Central memory CD8-positive, alpha-beta T cell (primary cell): ENCODE data around the gene PRG3.

Source experiments
- ATAC-seq: fragments of 150-1000 bp; cut with Tn5 transposase; replicated peaks from 2 replicates; pipeline ENCODE4 v1.10.0; 2022; ENCODE audit warnings: mild to moderate bottlenecking, moderate FRiP score, moderate number of reproducible peaks; ENCODE audit not compliant: poor library complexity, severe bottlenecking; ENCODE audit errors: extremely low read depth
- DNase-seq, 2 donors: peaks; one replicate each; pipeline ENCODE4 v3.0.0; 2021; ENCODE audit warnings: low spot score in 2 of 2
- H3K27ac Mint-ChIP-seq: one replicate; pipeline ENCODE4 v1.8.0; 2022; ENCODE audit warnings: low read depth, mild to moderate bottlenecking, moderate library complexity, mixed read lengths
- H3K27me3 Mint-ChIP-seq: one replicate; pipeline ENCODE4 v1.8.0; 2022; ENCODE audit warnings: mixed read lengths
- H3K36me3 Mint-ChIP-seq: one replicate; pipeline ENCODE4 v1.8.0; 2022; ENCODE audit warnings: mild to moderate bottlenecking, moderate library complexity, mixed read lengths; ENCODE audit not compliant: insufficient read depth
- H3K4me1 Mint-ChIP-seq: one replicate; pipeline ENCODE4 v1.8.0; 2022; ENCODE audit warnings: mixed read lengths
- H3K4me3 Mint-ChIP-seq: one replicate; pipeline ENCODE4 v1.8.0; 2022; ENCODE audit warnings: mild to moderate bottlenecking, moderate library complexity, mixed read lengths
- H3K9me3 Mint-ChIP-seq: one replicate; pipeline ENCODE4 v1.8.0; 2022; ENCODE audit warnings: mixed read lengths

Gene PRG3

DNA sequence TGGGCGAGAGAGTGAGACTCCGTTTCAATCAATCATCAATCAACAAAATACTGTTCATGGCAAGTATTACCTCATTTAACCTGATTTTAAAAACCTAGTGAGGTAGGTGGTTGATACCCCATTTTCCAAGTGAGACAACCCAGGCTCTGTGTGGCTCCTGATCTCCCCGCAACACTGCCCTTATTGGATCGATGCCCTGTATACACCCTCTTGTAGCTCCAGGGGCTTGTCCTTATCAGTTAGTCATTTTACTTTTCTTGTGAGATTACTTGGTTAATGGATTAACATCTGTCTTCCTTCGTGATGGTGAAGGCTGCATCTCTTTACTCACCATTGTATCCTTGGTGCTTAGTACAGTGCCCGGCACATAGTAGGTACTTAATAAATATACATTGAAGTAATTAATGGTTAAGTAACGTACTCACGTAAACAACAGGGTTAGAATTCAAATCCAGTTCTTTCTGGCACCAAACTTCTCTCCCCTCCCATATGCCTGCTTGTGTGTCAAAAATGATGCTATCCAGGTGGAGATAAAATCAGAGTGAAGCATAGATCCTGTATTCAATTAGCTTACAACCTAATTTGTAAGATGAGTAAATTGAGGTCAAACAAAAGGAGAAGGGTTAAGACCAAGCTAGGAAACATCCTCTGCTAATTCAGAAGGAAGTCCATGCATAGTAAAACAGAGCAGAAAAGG, 11.3 kb upstream of the PRG3 start:
- DNase-seq = no peak
- Mint-ChIP-seq H3K4me1 (no peaks in the 10 kb centered on the region), H3K9me3 (no peaks in the 10 kb centered on the region), H3K36me3 (no peaks in the 10 kb centered on the region), H3K4me3 (no peak overlapping the region), H3K27ac (no peak overlapping the region), H3K27me3 (no peaks in the 10 kb centered on the region)
- no peak for ATAC-seq

DNA sequence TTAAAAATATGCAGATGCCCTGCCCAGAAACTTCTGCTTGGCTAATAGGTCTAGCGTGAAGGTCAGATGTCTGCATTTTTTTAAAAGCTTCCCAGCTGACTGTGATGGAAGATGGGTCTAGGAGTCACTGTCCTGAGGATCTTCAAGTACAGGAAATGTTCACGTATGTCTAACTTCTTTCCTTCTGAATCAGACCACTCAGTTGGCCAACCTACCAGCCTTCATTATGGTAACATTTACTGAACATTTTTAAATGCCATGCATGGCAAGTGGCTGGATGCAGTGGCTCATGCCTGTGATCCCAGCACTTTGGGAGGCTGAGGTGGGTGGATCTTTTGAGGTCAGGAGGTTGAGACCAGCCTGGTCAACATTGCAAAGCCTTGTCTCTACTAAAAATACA, 10.6 kb upstream of the PRG3 start:
- no peaks in the 10 kb centered on the region for H3K36me3 Mint-ChIP-seq
- H3K27ac Mint-ChIP-seq = no peak overlapping the region
- no peaks in the 10 kb centered on the region for H3K27me3 Mint-ChIP-seq
- DNase-seq (no peak), ATAC-seq (no peak)
- H3K9me3 Mint-ChIP-seq = no peaks in the 10 kb centered on the region
- H3K4me1 Mint-ChIP-seq = no peaks in the 10 kb centered on the region
- H3K4me3 Mint-ChIP-seq = no peak overlapping the region

DNA sequence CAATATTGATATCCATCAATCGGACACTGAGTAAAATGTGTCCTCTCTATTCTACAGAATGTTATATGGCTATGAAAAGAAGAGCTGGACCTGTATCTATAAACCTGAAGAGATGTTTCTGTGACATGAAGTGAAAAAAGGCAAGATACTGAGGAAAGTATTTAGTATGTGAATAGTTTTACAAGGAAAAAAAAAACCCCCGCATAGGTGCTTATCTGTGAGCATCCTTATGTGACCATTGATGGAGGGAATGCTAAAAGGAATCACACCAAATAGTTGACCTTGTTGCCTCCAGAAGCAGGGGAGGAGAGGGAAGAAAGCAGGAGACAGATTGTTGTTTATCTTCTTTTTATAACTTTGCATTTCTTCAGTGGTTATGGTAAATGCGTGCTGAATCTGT, 10.2 kb upstream of the PRG3 start:
- ATAC-seq (no peak), DNase-seq (no peak)
- no peaks in the 10 kb centered on the region for H3K4me1 Mint-ChIP-seq
- no peaks in the 10 kb centered on the region for H3K9me3 Mint-ChIP-seq
- H3K27me3 Mint-ChIP-seq = no peaks in the 10 kb centered on the region
- H3K36me3 Mint-ChIP-seq = no peaks in the 10 kb centered on the region
- H3K4me3 Mint-ChIP-seq = no peak overlapping the region
- no peak overlapping the region for H3K27ac Mint-ChIP-seq

DNA sequence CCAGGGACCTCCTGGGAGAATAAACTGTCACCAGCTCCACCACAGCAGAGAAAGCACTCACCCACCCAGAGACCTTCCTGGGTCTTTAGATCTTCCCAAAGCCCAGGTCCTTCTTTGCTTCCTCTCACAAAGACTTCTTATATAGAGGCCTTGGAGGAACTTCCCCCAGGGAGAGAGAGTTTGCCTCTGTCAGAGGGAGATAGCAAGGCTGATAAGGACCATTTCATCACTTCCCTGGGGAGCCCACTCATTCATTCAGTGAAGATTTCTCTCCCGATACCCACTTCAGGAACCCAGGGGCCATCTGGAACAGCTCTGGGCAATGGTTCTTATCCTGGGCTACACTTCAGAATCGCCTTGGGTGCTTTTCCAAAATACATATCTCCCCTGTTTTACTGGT, 9.6 kb upstream of the PRG3 start, which contains the start of gene PRG2:
Gene PRG2, minus strand, starts transcription at position 116 of the 400 bp plus-strand sequence. CDS start 706 bp downstream, outside the sequence.
- Mint-ChIP-seq H3K27ac (no peak within 1 kb of the TSS), H3K27me3 (no peaks in the 10 kb centered on the region), H3K9me3 (no peaks in the 10 kb centered on the region), H3K4me1 (no peaks in the 10 kb centered on the region), H3K36me3 (no peaks in the 10 kb centered on the region), H3K4me3 (no peak within 1 kb of the TSS)
- DNase-seq = no peak
- no peak for ATAC-seq

DNA sequence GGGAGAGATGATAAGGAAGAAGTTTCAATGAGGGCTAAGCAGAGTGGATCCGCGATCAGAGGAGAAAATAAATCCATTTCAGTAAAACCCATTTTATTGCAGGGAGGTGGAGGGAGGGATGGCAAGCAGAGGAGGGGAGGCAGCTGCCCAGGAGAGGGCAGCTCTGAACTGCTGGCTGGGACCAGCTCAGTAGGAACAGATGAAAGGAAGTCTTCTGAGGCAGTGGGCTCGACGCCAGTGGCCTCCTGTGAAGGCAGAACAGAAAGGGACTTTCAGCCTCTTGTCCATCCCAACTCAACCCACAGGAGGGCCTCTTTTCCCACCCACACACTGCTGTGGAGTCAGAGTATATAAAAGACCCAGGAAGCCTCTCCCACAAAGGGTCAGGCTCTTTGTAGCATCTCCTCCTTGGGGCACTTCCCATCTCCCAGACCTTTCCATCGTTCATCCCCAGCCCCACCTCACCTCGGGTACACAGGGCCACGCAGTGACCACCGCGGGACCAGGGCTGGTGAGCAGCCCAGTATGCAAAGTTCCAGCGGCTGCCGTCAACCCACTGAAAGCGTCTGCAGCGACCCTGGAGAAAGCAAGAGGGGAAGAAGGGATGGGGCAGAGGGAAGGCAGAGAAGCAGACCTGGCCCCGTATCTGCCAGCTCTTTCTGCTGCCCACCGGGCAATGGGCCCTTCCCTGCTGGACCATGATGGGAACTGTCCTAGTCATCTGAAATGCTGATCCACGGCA, 6.5 kb upstream of the PRG3 start:
- ATAC-seq (no peak), DNase-seq (no peak)
- H3K36me3 Mint-ChIP-seq = no peaks in the 10 kb centered on the region
- H3K9me3 Mint-ChIP-seq = no peaks in the 10 kb centered on the region
- no peak overlapping the region for H3K4me3 Mint-ChIP-seq
- no peak overlapping the region for H3K27ac Mint-ChIP-seq
- peaks cover 5% of the 10 kb centered on the region for H3K27me3 Mint-ChIP-seq
- no peaks in the 10 kb centered on the region for H3K4me1 Mint-ChIP-seq

DNA sequence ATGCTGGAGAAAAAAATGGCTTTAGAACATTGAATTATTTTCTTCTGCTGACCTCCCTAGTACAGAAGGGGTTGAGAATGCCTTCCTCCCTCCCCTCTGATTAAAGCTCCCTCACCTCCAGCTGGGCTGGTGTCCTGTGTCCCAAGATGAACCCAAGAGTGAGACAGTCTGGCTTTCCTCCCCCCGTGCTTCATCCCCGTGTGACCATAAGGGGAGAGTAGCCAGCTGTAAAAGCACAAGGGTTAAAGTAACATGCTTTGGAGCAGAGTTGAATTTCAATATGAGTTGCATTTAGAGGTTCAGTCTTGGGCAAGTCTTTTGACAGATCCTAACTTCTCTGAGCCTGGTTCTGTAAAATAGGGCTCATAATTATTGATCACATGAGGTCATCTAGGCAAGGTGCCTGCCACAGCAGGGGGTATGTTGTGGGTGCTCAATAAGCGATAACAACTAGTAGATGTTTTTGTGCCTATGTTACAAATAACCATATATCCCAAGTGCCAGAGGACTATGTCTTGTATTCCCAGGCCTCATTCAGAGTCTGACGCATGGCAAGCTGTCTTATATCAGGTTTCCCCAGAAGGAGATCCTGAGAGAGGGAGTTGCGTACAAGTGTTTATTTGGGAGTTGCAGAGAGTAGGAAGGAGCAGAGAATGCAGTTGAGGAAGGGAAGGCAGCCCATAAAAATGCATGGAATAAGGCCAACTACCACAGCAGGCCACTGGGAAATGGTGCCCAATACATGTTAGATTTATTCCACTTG, 5.4 kb upstream of the PRG3 start:
- Mint-ChIP-seq H3K36me3 (no peaks in the 10 kb centered on the region), H3K27ac (no peak overlapping the region), H3K9me3 (no peaks in the 10 kb centered on the region), H3K4me1 (no peaks in the 10 kb centered on the region), H3K4me3 (no peak overlapping the region), H3K27me3 (peaks cover 16% of the 10 kb centered on the region)
- ATAC-seq = no peak
- no peak for DNase-seq

DNA sequence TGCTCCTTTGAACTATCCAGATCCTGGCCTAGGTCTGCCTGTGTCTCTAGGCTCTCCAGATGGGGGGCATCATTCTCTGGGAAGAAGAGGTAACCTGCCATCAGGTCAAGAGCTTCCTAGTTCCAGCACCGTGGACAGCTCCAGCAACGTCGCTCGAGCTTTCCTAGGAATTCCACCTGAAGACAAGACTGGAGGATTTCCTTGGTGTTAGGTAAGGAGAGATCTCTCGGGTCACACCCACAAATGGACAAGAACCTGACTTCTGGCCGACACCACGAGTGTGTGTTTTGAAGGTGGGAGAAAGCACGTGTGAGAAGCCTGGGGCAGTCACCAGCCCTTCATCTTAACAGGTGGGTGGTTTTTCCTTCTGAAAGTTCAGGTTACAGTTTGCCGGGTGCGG, 1.2 kb downstream of the PRG3 start:
- no peaks in the 10 kb centered on the region for H3K4me1 Mint-ChIP-seq
- ATAC-seq (no peak), DNase-seq (no peak)
- H3K36me3 Mint-ChIP-seq = peaks cover 3% of the 10 kb centered on the region
- H3K27me3 Mint-ChIP-seq = peaks cover 51% of the 10 kb centered on the region
- H3K27ac Mint-ChIP-seq = no peak overlapping the region
- H3K4me3 Mint-ChIP-seq = no peak overlapping the region
- no peaks in the 10 kb centered on the region for H3K9me3 Mint-ChIP-seq

DNA sequence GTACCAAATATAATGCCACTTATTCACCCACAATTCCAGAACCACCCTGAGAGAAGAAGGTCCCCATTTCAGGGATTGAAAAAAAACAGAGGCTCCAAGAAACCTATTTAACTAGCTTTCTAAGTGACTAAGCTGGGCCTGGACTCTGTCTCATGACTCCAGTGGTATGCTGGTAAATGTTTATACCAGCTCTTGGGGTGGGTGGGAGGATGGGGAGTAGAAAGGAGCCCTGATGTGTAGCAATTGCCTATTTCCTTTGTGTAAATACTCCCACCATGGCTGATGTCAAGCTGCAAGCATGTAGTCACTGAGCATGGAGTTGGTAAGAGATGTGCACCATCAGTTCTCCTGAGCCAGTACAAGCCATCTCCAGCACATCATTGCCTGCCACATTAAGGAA, 2.8 kb downstream of the PRG3 start:
- no peak overlapping the region for H3K27ac Mint-ChIP-seq
- peaks cover 3% of the 10 kb centered on the region for H3K36me3 Mint-ChIP-seq
- H3K4me3 Mint-ChIP-seq = no peak overlapping the region
- H3K9me3 Mint-ChIP-seq = no peaks in the 10 kb centered on the region
- H3K27me3 Mint-ChIP-seq = peaks cover 51% of the 10 kb centered on the region
- H3K4me1 Mint-ChIP-seq = no peaks in the 10 kb centered on the region
- no peak for DNase-seq
- ATAC-seq = no peak

DNA sequence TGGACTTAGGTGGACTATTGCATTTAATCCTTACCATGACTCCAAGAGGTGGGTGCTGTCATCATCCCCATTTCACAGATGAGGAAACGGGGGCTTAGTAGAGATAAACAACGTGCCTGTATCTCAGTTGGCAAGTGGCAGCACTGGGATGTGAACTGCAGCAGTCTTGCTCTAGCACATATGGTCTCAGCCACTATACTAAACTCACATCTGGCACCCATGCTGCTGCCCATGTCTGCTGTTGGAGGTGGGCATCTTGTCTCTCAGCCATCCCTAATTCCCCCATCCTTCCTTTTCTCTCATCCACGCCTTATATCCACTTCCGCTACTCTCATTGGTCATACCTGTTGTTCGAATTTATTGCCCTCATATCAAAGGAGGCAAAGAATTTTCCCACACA, 3.8 kb downstream of the PRG3 start:
- Mint-ChIP-seq H3K4me1 (no peaks in the 10 kb centered on the region), H3K27me3 (peaks cover 42% of the 10 kb centered on the region), H3K9me3 (no peaks in the 10 kb centered on the region), H3K4me3 (no peak overlapping the region), H3K36me3 (peaks cover 3% of the 10 kb centered on the region), H3K27ac (no peak overlapping the region)
- ATAC-seq (no peak), DNase-seq (no peak)

DNA sequence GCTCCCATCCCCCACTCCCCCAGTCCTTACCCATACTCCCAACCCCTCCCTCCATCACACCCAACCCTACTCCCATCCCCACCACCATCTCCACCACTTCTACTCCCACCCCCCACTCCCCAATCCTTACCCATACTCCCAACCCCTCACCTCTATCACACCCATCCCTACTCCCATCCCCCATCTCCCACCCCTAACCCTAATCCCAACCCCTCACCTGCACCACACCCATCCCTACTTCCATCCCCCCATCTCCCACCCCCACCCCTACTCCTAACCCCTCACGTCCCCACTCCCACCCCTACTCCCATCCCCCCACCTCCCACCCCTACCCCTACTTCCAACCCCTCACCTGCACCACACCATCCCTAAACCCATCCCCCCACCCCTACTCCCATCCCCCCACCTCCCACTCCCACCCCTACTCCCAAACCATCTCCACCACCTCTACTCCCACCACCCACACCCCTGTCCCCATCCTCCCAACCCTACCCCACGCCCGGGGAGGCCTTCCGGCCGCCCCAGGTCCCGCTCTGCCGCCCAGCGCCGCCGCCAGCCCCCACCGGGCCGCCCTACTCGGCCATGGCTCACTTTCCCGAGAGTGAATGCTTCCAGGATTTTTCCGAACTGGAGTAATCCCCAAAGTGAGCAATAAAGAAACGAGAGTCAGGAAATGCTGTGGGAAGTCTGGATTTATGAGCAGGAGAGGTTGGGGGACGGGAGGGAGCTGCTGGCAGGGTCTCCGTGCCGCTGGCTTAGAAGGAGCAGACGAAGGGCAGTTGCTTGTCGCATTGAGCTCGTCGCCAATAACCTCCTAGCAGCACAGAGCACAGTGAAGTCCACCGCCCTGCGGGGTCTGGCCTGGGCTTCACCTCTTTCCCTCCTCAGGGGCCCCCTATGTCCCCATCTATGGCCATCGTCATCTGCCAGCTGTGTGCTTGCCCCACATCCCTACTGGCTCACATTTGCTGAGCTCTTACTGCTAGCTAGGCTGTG, 4.6 kb downstream of the PRG3 start:
- peaks cover 35% of the 10 kb centered on the region for H3K27me3 Mint-ChIP-seq
- H3K27ac Mint-ChIP-seq = no peak overlapping the region
- no peaks in the 10 kb centered on the region for H3K9me3 Mint-ChIP-seq
- H3K36me3 Mint-ChIP-seq = peaks cover 3% of the 10 kb centered on the region
- no peaks in the 10 kb centered on the region for H3K4me1 Mint-ChIP-seq
- DNase-seq (no peak), ATAC-seq (no peak)
- H3K4me3 Mint-ChIP-seq = no peak overlapping the region

DNA sequence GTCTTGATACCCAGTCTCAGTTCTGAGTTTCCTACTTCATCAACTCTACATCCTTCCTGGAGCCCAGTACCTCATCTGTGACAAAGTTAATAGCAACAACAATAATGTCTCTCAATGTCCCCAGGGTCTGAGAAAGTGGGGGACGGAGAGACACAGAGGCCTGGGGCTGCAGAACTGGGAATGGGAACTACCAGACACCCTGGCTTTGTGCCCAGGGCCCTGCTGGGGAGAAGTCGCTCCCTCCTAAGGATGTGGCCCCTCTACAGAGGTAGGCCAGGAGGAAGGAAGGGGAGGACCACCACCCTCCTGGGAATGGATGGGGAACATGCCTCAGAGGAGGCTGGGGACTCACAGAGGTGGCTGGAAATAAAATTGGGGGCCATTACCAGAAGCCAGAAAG, 5.5 kb downstream of the PRG3 start:
- H3K27ac Mint-ChIP-seq = no peak overlapping the region
- no peak for ATAC-seq

DNA sequence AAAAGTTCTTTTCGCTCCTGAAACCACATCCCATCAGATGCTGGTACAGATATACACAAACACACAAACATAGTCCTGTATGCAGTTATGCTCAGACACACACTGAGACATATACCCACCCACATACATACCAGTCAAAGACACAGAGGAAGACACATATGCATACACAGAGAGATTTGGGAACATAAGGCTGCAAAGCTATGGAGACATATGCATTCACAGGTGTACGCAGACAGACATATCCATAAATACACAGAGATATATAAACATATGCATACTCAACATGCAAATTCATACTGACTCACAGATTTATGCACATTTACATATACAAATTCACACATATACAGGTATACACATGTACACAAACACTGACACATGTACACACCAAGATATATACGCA, 6.0 kb downstream of the PRG3 start:
- no peak overlapping the region for H3K27ac Mint-ChIP-seq
- H3K4me3 Mint-ChIP-seq = no peak overlapping the region
- peaks cover 3% of the 10 kb centered on the region for H3K36me3 Mint-ChIP-seq
- no peaks in the 10 kb centered on the region for H3K4me1 Mint-ChIP-seq
- ATAC-seq = no peak
- DNase-seq = no peak
- H3K27me3 Mint-ChIP-seq = peaks cover 22% of the 10 kb centered on the region
- no peaks in the 10 kb centered on the region for H3K9me3 Mint-ChIP-seq

More for the DNA sequence above, 5.5 kb downstream of the PRG3 start:
- H3K27me3 Mint-ChIP-seq = peaks cover 27% of the 10 kb centered on the region
- H3K36me3 Mint-ChIP-seq = peaks cover 3% of the 10 kb centered on the region
- DNase-seq = no peak
- H3K9me3 Mint-ChIP-seq = no peaks in the 10 kb centered on the region
- H3K4me3 Mint-ChIP-seq = no peak overlapping the region
- H3K4me1 Mint-ChIP-seq = no peaks in the 10 kb centered on the region
